Hepatocyte (in vitro differentiated cells): ENCODE data around the gene BUD23.

ENCODE experiments used
- EZH2 ChIP-seq: fragments of 200-600 bp; sonication (generic); IDR thresholded peaks from 2 replicates; pipeline ENCODE4 v1.6.1; 2016; ENCODE audit warnings: antibody characterized with exemption, mild to moderate bottlenecking, borderline replicate concordance
- TF ChIP-seq, protein P1 (sequence below): fragments of 200-600 bp; sonication (generic); IDR thresholded peaks from 2 replicates; pipeline ENCODE4 v1.5.1; 2016; ENCODE audit warnings: antibody characterized with exemption, mild to moderate bottlenecking; ENCODE audit not compliant: poor library complexity

DNA sequence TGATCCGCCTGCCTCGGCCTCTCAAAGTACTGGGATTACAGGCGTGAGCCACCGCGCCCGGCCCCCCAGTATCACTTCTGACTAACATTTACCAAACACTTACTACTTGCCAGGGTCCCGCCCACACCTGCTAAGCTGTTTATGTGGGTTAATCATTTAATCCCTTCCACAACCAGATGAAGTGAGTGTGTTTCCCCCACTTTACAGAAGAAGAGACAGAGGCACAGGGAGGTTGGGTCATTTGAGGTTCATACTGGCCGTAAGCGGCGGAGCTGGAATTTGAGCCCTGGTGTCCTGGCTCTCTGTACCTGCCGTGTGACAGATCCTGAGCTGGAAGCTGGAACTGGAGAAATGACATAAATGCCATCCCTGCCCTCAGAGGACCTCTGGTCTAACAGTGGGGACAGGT, 30.9 kb upstream of the BUD23 start:
- TF ChIP-seq EZH2: no peak
- TF ChIP-seq, protein P1, sequence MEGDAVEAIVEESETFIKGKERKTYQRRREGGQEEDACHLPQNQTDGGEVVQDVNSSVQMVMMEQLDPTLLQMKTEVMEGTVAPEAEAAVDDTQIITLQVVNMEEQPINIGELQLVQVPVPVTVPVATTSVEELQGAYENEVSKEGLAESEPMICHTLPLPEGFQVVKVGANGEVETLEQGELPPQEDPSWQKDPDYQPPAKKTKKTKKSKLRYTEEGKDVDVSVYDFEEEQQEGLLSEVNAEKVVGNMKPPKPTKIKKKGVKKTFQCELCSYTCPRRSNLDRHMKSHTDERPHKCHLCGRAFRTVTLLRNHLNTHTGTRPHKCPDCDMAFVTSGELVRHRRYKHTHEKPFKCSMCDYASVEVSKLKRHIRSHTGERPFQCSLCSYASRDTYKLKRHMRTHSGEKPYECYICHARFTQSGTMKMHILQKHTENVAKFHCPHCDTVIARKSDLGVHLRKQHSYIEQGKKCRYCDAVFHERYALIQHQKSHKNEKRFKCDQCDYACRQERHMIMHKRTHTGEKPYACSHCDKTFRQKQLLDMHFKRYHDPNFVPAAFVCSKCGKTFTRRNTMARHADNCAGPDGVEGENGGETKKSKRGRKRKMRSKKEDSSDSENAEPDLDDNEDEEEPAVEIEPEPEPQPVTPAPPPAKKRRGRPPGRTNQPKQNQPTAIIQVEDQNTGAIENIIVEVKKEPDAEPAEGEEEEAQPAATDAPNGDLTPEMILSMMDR: no peak
